Endodermal cell (in vitro differentiated cells): ENCODE measurements around the gene IGF2BP3. TPM values are rescaled to one million over a fixed set of nuclear protein-coding genes. Genes with fewer than 3 reads are reported as not detected.

Source experiments
- DNase-seq: peaks from one replicate; pipeline ENCODE4 v3.0.0-alpha.2; 2017
- H3K27ac ChIP-seq: 2 replicates; pipeline ENCODE4 v1.5.1; 2013; ENCODE audit warnings: mild to moderate bottlenecking, low read depth, low read length, moderate library complexity
- H3K27me3 ChIP-seq: 2 replicates; pipeline ENCODE4 v1.6.1; 2013; ENCODE audit warnings: mild to moderate bottlenecking, low read length, moderate library complexity; ENCODE audit not compliant: insufficient read depth, control insufficient read depth, poor library complexity, severe bottlenecking
- H3K36me3 ChIP-seq: 2 replicates; pipeline ENCODE4 v1.7.0; 2013; ENCODE audit warnings: mild to moderate bottlenecking, low read length, moderate library complexity; ENCODE audit not compliant: control insufficient read depth, insufficient read depth
- H3K4me1 ChIP-seq: one replicate; pipeline ENCODE4 v1.7.0; 2013; ENCODE audit warnings: low read length; ENCODE audit not compliant: control insufficient read depth, insufficient read depth
- H3K4me3 ChIP-seq: 2 replicates; pipeline ENCODE4 v1.5.1; 2013; ENCODE audit warnings: mild to moderate bottlenecking, low read length, moderate library complexity
- H3K9ac ChIP-seq: 2 replicates; pipeline ENCODE4 v1.6.1; 2013; ENCODE audit warnings: mild to moderate bottlenecking, low read length, moderate library complexity; ENCODE audit not compliant: poor library complexity, severe bottlenecking; ENCODE audit errors: extremely low read depth
- H3K9me3 ChIP-seq: 2 replicates; pipeline ENCODE4 v1.6.1; 2013; ENCODE audit warnings: mild to moderate bottlenecking, low read length, moderate library complexity; ENCODE audit not compliant: control insufficient read depth
- H3K27ac Mint-ChIP-seq: 2 replicates; pipeline ENCODE4 v1.8.0; 2020; ENCODE audit warnings: mixed read lengths
- H3K27me3 Mint-ChIP-seq: 2 replicates; pipeline ENCODE4 v1.8.0; 2021; ENCODE audit warnings: mild to moderate bottlenecking, mixed read lengths; ENCODE audit not compliant: insufficient read depth
- H3K36me3 Mint-ChIP-seq: 2 replicates; pipeline ENCODE4 v1.8.0; 2020; ENCODE audit warnings: low read depth, mixed read lengths
- H3K4me1 Mint-ChIP-seq: 2 replicates; pipeline ENCODE4 v1.8.0; 2020; ENCODE audit warnings: mixed read lengths
- H3K4me3 Mint-ChIP-seq: 2 replicates; pipeline ENCODE4 v1.8.0; 2020; ENCODE audit warnings: mild to moderate bottlenecking, moderate library complexity, mixed read lengths
- H3K9me3 Mint-ChIP-seq: 2 replicates; pipeline ENCODE4 v1.8.0; 2020; ENCODE audit warnings: mild to moderate bottlenecking, mixed read lengths
- WGBS, 2 experiments: methylation state at CpG; one replicate each; pipeline versions ENCODE4 v1.1.5 to v1.1.7; 2013; ENCODE audit warnings: missing lambda C conversion rate in 2 of 2, mixed read lengths in 1 of 2; ENCODE audit not compliant: insufficient coverage in 1 of 2, insufficient read length in 1 of 2; 5-methylcytosine and 5-hydroxymethylcytosine counted together
- total RNA-seq, 2 donors: library from RNA; stranded (reverse); fragmentation: NEBNext Ultra II Directional in 1 of 2; extraction: Animal tissue kit (Norgen Biotek cat#: 25700) in 1 of 2; gene quantifications; 2 replicates in 1 of 2; 3 replicates in 1 of 2; pipeline ENCODE4 v1.2.1, GENCODE V29; 2021
- TF ChIP-seq, protein P1 (sequence below): fragments of 200-600 bp; sonication (generic); conservative IDR thresholded peaks from 2 replicates; pipeline ENCODE4 v1.5.0; 2021; ENCODE audit warnings: antibody characterized with exemption, mild to moderate bottlenecking

IGF2BP3 gene
- total RNA-seq, 2 donors from 2014 or later = 114 to 123 TPM

DNA sequence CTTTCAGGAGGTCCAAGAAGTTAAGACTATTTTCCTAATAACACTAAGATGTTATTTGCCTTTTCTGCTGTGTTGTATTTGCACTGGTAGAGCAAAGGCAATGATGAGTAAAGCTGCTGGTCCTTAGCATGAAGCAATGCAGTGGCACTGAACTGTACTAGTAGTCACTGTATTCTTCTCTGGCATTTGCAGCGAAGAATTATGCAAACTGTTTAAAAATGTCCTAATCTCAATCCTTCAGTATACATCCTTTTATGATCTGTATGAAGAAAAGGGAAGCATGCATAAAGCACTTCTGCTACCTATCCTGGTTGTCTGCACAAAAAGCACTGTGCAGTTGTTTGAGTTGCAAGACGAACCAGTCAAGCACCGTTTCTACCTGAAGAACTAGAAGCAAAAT is 20.4 kb downstream of the IGF2BP3 start:
- DNase-seq = no peak
- TF ChIP-seq, protein P1, sequence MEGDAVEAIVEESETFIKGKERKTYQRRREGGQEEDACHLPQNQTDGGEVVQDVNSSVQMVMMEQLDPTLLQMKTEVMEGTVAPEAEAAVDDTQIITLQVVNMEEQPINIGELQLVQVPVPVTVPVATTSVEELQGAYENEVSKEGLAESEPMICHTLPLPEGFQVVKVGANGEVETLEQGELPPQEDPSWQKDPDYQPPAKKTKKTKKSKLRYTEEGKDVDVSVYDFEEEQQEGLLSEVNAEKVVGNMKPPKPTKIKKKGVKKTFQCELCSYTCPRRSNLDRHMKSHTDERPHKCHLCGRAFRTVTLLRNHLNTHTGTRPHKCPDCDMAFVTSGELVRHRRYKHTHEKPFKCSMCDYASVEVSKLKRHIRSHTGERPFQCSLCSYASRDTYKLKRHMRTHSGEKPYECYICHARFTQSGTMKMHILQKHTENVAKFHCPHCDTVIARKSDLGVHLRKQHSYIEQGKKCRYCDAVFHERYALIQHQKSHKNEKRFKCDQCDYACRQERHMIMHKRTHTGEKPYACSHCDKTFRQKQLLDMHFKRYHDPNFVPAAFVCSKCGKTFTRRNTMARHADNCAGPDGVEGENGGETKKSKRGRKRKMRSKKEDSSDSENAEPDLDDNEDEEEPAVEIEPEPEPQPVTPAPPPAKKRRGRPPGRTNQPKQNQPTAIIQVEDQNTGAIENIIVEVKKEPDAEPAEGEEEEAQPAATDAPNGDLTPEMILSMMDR = no peak
- Histone ChIP-seq H3K36me3 (peaks cover 43% of the 10 kb centered on the region), H3K4me1 (no peaks in the 10 kb centered on the region), H3K27ac (no peak overlapping the region), H3K27me3 (no peaks in the 10 kb centered on the region), H3K4me3 (no peak overlapping the region), H3K9ac (no peak overlapping the region), H3K9me3 (no peaks in the 10 kb centered on the region)
- Mint-ChIP-seq H3K27ac (no peak overlapping the region), H3K36me3 (peaks cover 33% of the 10 kb centered on the region), H3K4me1 (peaks cover 13% of the 10 kb centered on the region), H3K9me3 (no peaks in the 10 kb centered on the region), H3K27me3 (no peaks in the 10 kb centered on the region), H3K4me3 (no peak overlapping the region)
- WGBS, 2 experiments = 93 to 94% methylated on average over 3 of the region's 3 CpGs

GRCh38 chr7:23445326-23445725 is 25.0 kb downstream of the IGF2BP3 start:
- DNase-seq = no peak
- no peak overlapping the region for H3K27ac Mint-ChIP-seq
- H3K9me3 Mint-ChIP-seq = no peaks in the 10 kb centered on the region
- no peak overlapping the region for H3K27ac ChIP-seq
- H3K36me3 ChIP-seq = peaks cover 41% of the 10 kb centered on the region
- H3K4me3 Mint-ChIP-seq = no peak overlapping the region
- WGBS, 2 experiments = 92% methylated on average over 2 of the region's 5 CpGs; no CpG with 5 or more reads in 1 of the 2 experiments
- no peaks in the 10 kb centered on the region for H3K27me3 Mint-ChIP-seq
- TF ChIP-seq, protein P1 = no peak
- no peak overlapping the region for H3K4me3 ChIP-seq
- H3K4me1 ChIP-seq = no peaks in the 10 kb centered on the region
- H3K4me1 Mint-ChIP-seq = peaks cover 2% of the 10 kb centered on the region
- no peaks in the 10 kb centered on the region for H3K27me3 ChIP-seq
- no peaks in the 10 kb centered on the region for H3K9me3 ChIP-seq
- no peak overlapping the region for H3K9ac ChIP-seq
- peaks cover 27% of the 10 kb centered on the region for H3K36me3 Mint-ChIP-seq

DNA sequence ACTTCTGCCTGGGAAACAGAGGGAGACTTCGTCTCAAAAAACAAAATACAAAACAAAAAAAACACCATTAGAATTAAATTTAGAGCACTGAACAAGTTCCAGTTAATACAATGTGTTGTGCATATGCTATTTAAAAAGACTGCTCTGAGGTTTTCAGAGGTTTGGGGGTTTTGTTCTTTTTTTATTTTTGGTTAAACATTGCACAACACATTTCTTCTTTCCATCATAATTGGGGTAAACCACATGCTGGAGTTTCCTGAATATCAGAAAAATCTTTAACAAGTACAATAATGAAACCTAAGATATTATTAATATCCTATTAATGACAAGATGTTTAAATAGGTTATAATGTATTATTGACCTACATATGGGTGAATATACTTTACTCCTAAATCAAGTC is 26.3 kb downstream of the IGF2BP3 start:
- Mint-ChIP-seq H3K27me3 (no peaks in the 10 kb centered on the region), H3K36me3 (peaks cover 31% of the 10 kb centered on the region), H3K27ac (no peak overlapping the region), H3K4me3 (no peak overlapping the region), H3K4me1 (peaks cover 2% of the 10 kb centered on the region), H3K9me3 (no peaks in the 10 kb centered on the region)
- Histone ChIP-seq H3K27ac (no peak overlapping the region), H3K36me3 (peaks cover 46% of the 10 kb centered on the region), H3K4me1 (no peaks in the 10 kb centered on the region), H3K4me3 (no peak overlapping the region), H3K27me3 (no peaks in the 10 kb centered on the region), H3K9me3 (no peaks in the 10 kb centered on the region), H3K9ac (no peak overlapping the region)
- no peak for DNase-seq
- WGBS, 2 experiments = 100% methylated on average over 1 of the region's 1 CpG; no CpG with 5 or more reads in 1 of the 2 experiments
- TF ChIP-seq, protein P1 = no peak
